Naive thymus-derived CD4-positive, alpha-beta T cell (primary cell): Measurements from ENCODE around the gene HYAL2. TPM values are rescaled to one million over a fixed set of nuclear protein-coding genes. Genes with fewer than 3 reads are reported as not detected.

ENCODE experiments used
- ATAC-seq: fragments of 150-1000 bp; cut with Tn5 transposase; 2 replicates; pipeline ENCODE4 v1.10.0; 2021; ENCODE audit warnings: mild to moderate bottlenecking, moderate library complexity
- CTCF ChIA-PET: fragments of 350-600 bp; sonication (Branson Sonifier 250); formaldehyde crosslinking; loops from one replicate; lab custom pipeline; 2021; ENCODE audit warnings: antibody characterized with exemption; lab: Charles Lee
- POLR2A ChIA-PET: fragments of 350-600 bp; sonication (Branson Sonifier 250); formaldehyde crosslinking; loops from one replicate; lab custom pipeline; 2021; ENCODE audit warnings: antibody characterized with exemption, inconsistent platforms; lab: Charles Lee
- DNase-seq, 9 donors: peaks; one replicate each; pipeline versions ENCODE4 v3.0.0 to v3.0.0-alpha.2; 2020 to 2022; ENCODE audit warnings: mixed read lengths in 1 of 9
- H3K27ac ChIP-seq: one replicate; pipeline ENCODE4 v1.7.0; 2013; ENCODE audit warnings: mild to moderate bottlenecking, low read depth, low read length, moderate library complexity
- H3K27me3 ChIP-seq, 2 donors: one replicate each; pipeline ENCODE4 v1.7.0; 2013; ENCODE audit warnings: low read length in 2 of 2, mild to moderate bottlenecking in 2 of 2, moderate library complexity in 2 of 2; ENCODE audit not compliant: control insufficient read depth in 2 of 2, insufficient read depth in 2 of 2
- H3K36me3 ChIP-seq, 3 experiments: 1 replicate in 2 of 3; 2 replicates in 1 of 3; pipeline ENCODE4 v1.7.0; 2013; ENCODE audit warnings: low read length in 3 of 3, mild to moderate bottlenecking in 3 of 3, moderate library complexity in 1 of 3; ENCODE audit not compliant: insufficient read depth in 3 of 3, control insufficient read depth in 2 of 3
- H3K4me1 ChIP-seq, 2 donors: one replicate each; pipeline ENCODE4 v1.7.0; 2013; ENCODE audit warnings: low read length in 2 of 2, mild to moderate bottlenecking in 2 of 2, moderate library complexity in 1 of 2; ENCODE audit not compliant: control insufficient read depth in 2 of 2, insufficient read depth in 2 of 2
- H3K4me3 ChIP-seq: 2 replicates; pipeline ENCODE4 v1.7.0; 2013; ENCODE audit warnings: mild to moderate bottlenecking, low read length
- H3K9me3 ChIP-seq, 3 experiments: 1 replicate in 2 of 3; 2 replicates in 1 of 3; pipeline ENCODE4 v1.7.0; 2013; ENCODE audit warnings: low read length in 3 of 3; ENCODE audit not compliant: control insufficient read depth in 2 of 3
- H3K27ac Mint-ChIP-seq, 9 donors: one replicate each; pipeline ENCODE4 v1.8.0; 2020 to 2022; ENCODE audit warnings: mixed read lengths in 9 of 9, mild to moderate bottlenecking in 8 of 9, moderate library complexity in 5 of 9, inconsistent platforms in 2 of 9
- H3K27me3 Mint-ChIP-seq, 5 donors: one replicate each; pipeline ENCODE4 v1.8.0; 2021 to 2022; ENCODE audit warnings: mixed read lengths in 5 of 5, mild to moderate bottlenecking in 1 of 5
- H3K36me3 Mint-ChIP-seq, 5 donors: one replicate each; pipeline ENCODE4 v1.8.0; 2020 to 2022; ENCODE audit warnings: mixed read lengths in 5 of 5, mild to moderate bottlenecking in 3 of 5, inconsistent platforms in 1 of 5
- H3K4me1 Mint-ChIP-seq, 7 donors: one replicate each; pipeline ENCODE4 v1.8.0; 2020 to 2022; ENCODE audit warnings: mixed read lengths in 7 of 7, mild to moderate bottlenecking in 3 of 7, inconsistent platforms in 1 of 7
- H3K4me3 Mint-ChIP-seq, 10 donors: one replicate each; pipeline ENCODE4 v1.8.0; 2020 to 2022; ENCODE audit warnings: mild to moderate bottlenecking in 10 of 10, mixed read lengths in 10 of 10, moderate library complexity in 6 of 10, inconsistent platforms in 2 of 10
- H3K9me3 Mint-ChIP-seq, 11 donors: one replicate each; pipeline ENCODE4 v1.8.0; 2020 to 2022; ENCODE audit warnings: mixed read lengths in 11 of 11, mild to moderate bottlenecking in 4 of 11, inconsistent platforms in 1 of 11, moderate library complexity in 1 of 11
- intact Hi-C, 2 donors: fragments of 100-400 bp; cut with micrococcal nuclease; formaldehyde crosslinking; loops; one replicate each; pipeline ENCODE4 v1.15.1; 2023
- polyA plus RNA-seq, 2 donors: library from polyadenylated mRNA; unstranded; fragments of 300-500 nt; fragmentation: Illumina TruSeq; gene quantifications; one replicate each; pipeline ENCODE4 v1.2.3, GENCODE V29; 2021
- total RNA-seq, 6 experiments: library from RNA in 5 of 6; stranded (reverse) in 5 of 6; gene quantifications; 1 replicate in 5 of 6; 2 replicates in 1 of 6; pipeline ENCODE4 v1.2.3 and lab custom pipeline; 2021 to 2026

Gene HYAL2
- total and polyA plus RNA-seq, 7 experiments from 2014 or later, result 1.5 to 5.3 (median 3.2) TPM

GRCh38 chr3:50330330-50330729 is 7.8 kb upstream of the HYAL2 start:
- Mint-ChIP-seq H3K9me3 (no peaks in the 10 kb centered on the region), H3K4me1 (peaks cover 11 to 47% (median 43%) of the 10 kb centered on the region in 7 donors), H3K4me3 (peak overlapping the region in 1 of 10 donors; percentile 53), H3K36me3 (peaks cover 0 to 21% (median 3%) of the 10 kb centered on the region in 5 donors), H3K27me3 (no peaks in the 10 kb centered on the region), H3K27ac (peak overlapping the region in 3 of 9 donors; percentile 19 to 49 (median 29))
- peaks cover 3 to 56% (median 18%) of the 10 kb centered on the region in 3 experiments for H3K36me3 ChIP-seq
- H3K27me3 ChIP-seq, result no peaks in the 10 kb centered on the region
- ATAC-seq, result no peak
- ChIA-PET POLR2A (interaction anchor here (34.0 kb wide), 1 partner anchor 26 kb away, joined by 656 read pairs; the partner anchor contains the start of genes CYB561D2, NPRL2, TMEM115 and ZMYND10), CTCF (no interaction called here)
- no peaks in the 10 kb centered on the region for H3K9me3 ChIP-seq
- DNase-seq, result no peak
- H3K27ac ChIP-seq, result no peak overlapping the region
- H3K4me1 ChIP-seq, result peaks cover 32 to 34% of the 10 kb centered on the region in 2 donors
- H3K4me3 ChIP-seq, result no peak overlapping the region
- intact Hi-C loops, result no loop called here

- intact Hi-C loops, result loop anchor here (1.0 to 2.0 kb wide), 7 partner anchors 9 to 91 kb away; partner anchors contain the start of genes HYAL3 (in 2 of the 2), IFRD2 (in 2 of the 2), NAA80 (in 2 of the 2) and TMEM115 (in 2 of the 2)
- Mint-ChIP-seq H3K9me3 (no peaks in the 10 kb centered on the region), H3K4me3 (peak within 1 kb of the TSS; percentile 84 to 97 (median 95)), H3K36me3 (peaks cover 0 to 12% (median 3%) of the 10 kb centered on the region in 5 donors), H3K27me3 (no peaks in the 10 kb centered on the region), H3K27ac (peak within 1 kb of the TSS; percentile 85 to 96 (median 94)), H3K4me1 (peaks cover 7 to 41% (median 29%) of the 10 kb centered on the region in 7 donors)
- DNase-seq, result peak; percentile 83 to 94 (median 92)
- H3K36me3 ChIP-seq, result peaks cover 3 to 51% (median 18%) of the 10 kb centered on the region in 3 experiments
- H3K4me1 ChIP-seq, result peaks cover 12 to 15% of the 10 kb centered on the region in 2 donors
- peak within 1 kb of the TSS; percentile 89 for H3K4me3 ChIP-seq
- no peaks in the 10 kb centered on the region for H3K27me3 ChIP-seq
- ATAC-seq, result peak; percentile 97
- ChIA-PET CTCF (interaction anchor here (0.7 to 1.1 kb wide), 3 partner anchors 9 to 215 kb away, joined by 3 read pairs; partner anchors contain the start of gene NPRL2), POLR2A (interaction anchor here (0.6 to 34.0 kb wide), 9 partner anchors 9 to 957 kb away, joined by 4 to 656 read pairs (median 4); partner anchors contain the start of genes CYB561D2, HEMK1, HYAL3 and IFRD2)
- H3K9me3 ChIP-seq, result no peaks in the 10 kb centered on the region
- peak within 1 kb of the TSS; percentile 92 for H3K27ac ChIP-seq
Observed at GRCh38 chr3:50327943-50328691, 5.6 kb upstream of the HYAL2 start, which contains the start of gene TUSC2. TSS of gene TUSC2 (minus strand) at chr3:50328223. CDS start at chr3:50328099, 124 bp downstream.

DNA sequence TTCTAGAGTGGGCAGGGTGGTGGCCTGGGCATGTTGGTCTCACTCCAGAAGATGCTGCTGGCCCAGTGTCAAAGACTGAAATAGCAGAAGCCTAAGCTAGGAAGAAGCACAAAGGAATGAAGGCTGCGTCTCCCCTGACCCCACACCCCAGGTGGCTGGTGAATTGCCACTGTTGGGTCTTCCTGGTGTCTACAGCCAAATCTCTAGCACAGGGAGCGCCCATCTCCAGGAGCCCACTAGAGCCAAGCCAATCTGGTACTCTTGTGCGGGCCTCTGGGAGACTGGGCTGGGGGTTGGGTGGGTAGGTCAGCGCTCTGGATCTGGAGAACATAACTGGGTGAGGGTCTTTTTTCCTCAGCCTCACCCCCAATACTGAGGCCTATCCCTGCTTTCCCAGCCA is 4.6 kb upstream of the HYAL2 start:
- peak overlapping the region in 7 of 9 donors; percentile 60 to 95 (median 81) for H3K27ac Mint-ChIP-seq
- no peaks in the 10 kb centered on the region for H3K9me3 Mint-ChIP-seq
- Histone ChIP-seq H3K27ac (peak overlapping the region; percentile 92), H3K27me3 (no peaks in the 10 kb centered on the region), H3K4me1 (peaks cover 11 to 17% of the 10 kb centered on the region in 2 donors), H3K4me3 (peak overlapping the region; percentile 89), H3K9me3 (no peaks in the 10 kb centered on the region), H3K36me3 (peaks cover 3 to 46% (median 18%) of the 10 kb centered on the region in 3 experiments)
- POLR2A ChIA-PET, result interaction anchor here (1.2 to 34.0 kb wide), 8 partner anchors 10 to 242 kb away, joined by 3 to 656 read pairs (median 5); partner anchors contain the start of genes CYB561D2, HEMK1, HYAL3 and NAA80
- H3K27me3 Mint-ChIP-seq, result no peaks in the 10 kb centered on the region
- DNase-seq (no peak), ATAC-seq (no peak)
- peaks cover 7 to 37% (median 27%) of the 10 kb centered on the region in 7 donors for H3K4me1 Mint-ChIP-seq
- H3K4me3 Mint-ChIP-seq, result peak overlapping the region; percentile 80 to 97 (median 95)
- CTCF ChIA-PET, result interaction anchor here (1.0 to 1.1 kb wide), 2 partner anchors 23 to 216 kb away, joined by 3 read pairs; partner anchors contain the start of gene NPRL2
- intact Hi-C loops, result no loop called here
- H3K36me3 Mint-ChIP-seq, result peaks cover 0 to 10% (median 3%) of the 10 kb centered on the region in 5 donors

- H3K9me3 Mint-ChIP-seq, result no peaks in the 10 kb centered on the region
- H3K36me3 ChIP-seq, result peaks cover 0 to 36% (median 9%) of the 10 kb centered on the region in 3 experiments
- no peaks in the 10 kb centered on the region for H3K27me3 Mint-ChIP-seq
- peaks cover 7 to 35% (median 27%) of the 10 kb centered on the region in 7 donors for H3K4me1 Mint-ChIP-seq
- H3K27ac ChIP-seq, result no peak overlapping the region
- CTCF ChIA-PET, result no interaction called here
- intact Hi-C loops, result no loop called here
- no peaks in the 10 kb centered on the region for H3K9me3 ChIP-seq
- peaks cover 0 to 8% (median 3%) of the 10 kb centered on the region in 5 donors for H3K36me3 Mint-ChIP-seq
- no peak for DNase-seq
- peaks cover 16 to 21% of the 10 kb centered on the region in 2 donors for H3K4me1 ChIP-seq
- peak overlapping the region in 1 of 9 donors; percentile 76 for H3K27ac Mint-ChIP-seq
- H3K27me3 ChIP-seq, result no peaks in the 10 kb centered on the region
- no peak overlapping the region for H3K4me3 ChIP-seq
- POLR2A ChIA-PET, result interaction anchor here (1.3 to 34.0 kb wide), 4 partner anchors 11 to 85 kb away, joined by 3 to 656 read pairs (median 42); partner anchors contain the start of genes CYB561D2, HYAL3, NAA80 and NPRL2
- no peak for ATAC-seq
- peak overlapping the region in 8 of 10 donors; percentile 29 to 97 (median 82) for H3K4me3 Mint-ChIP-seq
Observed at GRCh38 chr3:50326182-50326541, 3.6 kb upstream of the HYAL2 start.

DNA sequence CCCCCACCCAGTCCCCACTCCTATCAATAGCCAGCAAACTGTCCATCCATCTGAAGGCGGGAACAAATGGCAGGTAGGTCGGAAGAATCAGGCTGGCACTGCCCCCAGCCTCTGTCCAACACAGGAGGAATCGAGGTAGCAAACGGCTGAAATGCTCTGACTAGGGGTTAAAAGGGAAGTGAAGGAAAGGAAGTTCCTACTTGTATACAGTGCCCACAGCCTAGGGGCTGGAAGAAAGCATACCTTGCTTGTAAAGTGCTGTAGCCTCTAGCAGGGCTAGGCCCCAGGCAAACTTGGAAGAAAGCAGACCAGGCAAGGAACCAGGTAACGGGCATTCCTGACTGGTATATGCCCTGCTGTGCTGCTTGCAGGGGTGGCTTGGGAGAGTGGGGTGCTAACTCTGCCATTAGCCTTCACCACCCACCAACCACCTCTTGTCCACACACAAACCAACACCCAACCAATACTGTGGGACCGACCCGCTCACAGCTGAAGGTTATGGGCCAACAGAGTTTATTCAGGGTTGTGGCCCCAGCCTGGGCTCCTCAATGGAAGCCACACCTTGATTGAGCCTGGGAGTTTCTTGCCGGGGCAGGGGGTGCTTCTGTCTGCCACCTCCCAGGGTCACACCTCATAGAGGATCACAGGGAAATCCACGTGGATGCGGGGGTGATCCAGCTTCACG is 3.1 kb upstream of the HYAL2 start:
- peak overlapping the region in 2 of 9 donors; percentile 76 to 78 for H3K27ac Mint-ChIP-seq
- peaks cover 0 to 31% (median 4%) of the 10 kb centered on the region in 3 experiments for H3K36me3 ChIP-seq
- ATAC-seq (no peak), DNase-seq (no peak)
- ChIA-PET POLR2A (interaction anchor here (3.5 to 34.0 kb wide), 3 partner anchors 11 to 31 kb away, joined by 31 to 656 read pairs (median 52); partner anchors contain the start of genes CYB561D2, HYAL3, NAA80 and NPRL2), CTCF (interaction anchor here (1.0 kb wide), 1 partner anchor 130 kb away, joined by 3 read pairs; no protein-coding TSS in a partner anchor)
- peaks cover 7 to 37% (median 28%) of the 10 kb centered on the region in 7 donors for H3K4me1 Mint-ChIP-seq
- H3K27me3 Mint-ChIP-seq, result no peaks in the 10 kb centered on the region
- intact Hi-C loops, result loop anchor here in 1 of 2 donors (2.0 kb wide), 1 partner anchor 99 kb away; no protein-coding TSS in a partner anchor
- H3K27me3 ChIP-seq, result no peaks in the 10 kb centered on the region
- H3K36me3 Mint-ChIP-seq, result peaks cover 0 to 6% (median 2%) of the 10 kb centered on the region in 5 donors
- no peak overlapping the region for H3K4me3 ChIP-seq
- H3K4me1 ChIP-seq, result peaks cover 17 to 21% of the 10 kb centered on the region in 2 donors
- peak overlapping the region in 4 of 10 donors; percentile 17 to 97 (median 24) for H3K4me3 Mint-ChIP-seq
- H3K9me3 Mint-ChIP-seq, result no peaks in the 10 kb centered on the region
- no peak overlapping the region for H3K27ac ChIP-seq
- H3K9me3 ChIP-seq, result no peaks in the 10 kb centered on the region
